K562 (cell line): ENCODE measurements around the gene NRARP. TPM values are rescaled to one million over a fixed set of nuclear protein-coding genes. Genes with fewer than 3 reads are reported as not detected.

Experiments used
- ARID2 ChIP-seq: fragments of 450-650 bp; IDR thresholded peaks from 2 replicates; pipeline ENCODE4 v1.6.1; 2017; ENCODE audit warnings: antibody characterized with exemption, mild to moderate bottlenecking
- CEBPG ChIP-seq, 3 experiments: fragments of 200-800 bp in 1 of 3; sonication (Bioruptor generic) in 1 of 3; sonication (generic) in 1 of 3; formaldehyde crosslinking in 1 of 3; IDR thresholded peaks in 2 of 3; conservative IDR thresholded peaks in 1 of 3; 2 replicates each; pipeline versions ENCODE4 v1.6.1 to v1.8.0; 2016 to 2022; ENCODE audit warnings: missing compliant biosample characterization in 2 of 3, missing genetic modification characterization in 2 of 3, mild to moderate bottlenecking in 1 of 3, missing genetic modification reagents in 1 of 3
- ETV1 ChIP-seq: fragments of 450-650 bp; conservative IDR thresholded peaks from 2 replicates; pipeline ENCODE4 v1.6.1; 2016; ENCODE audit warnings: missing genetic modification characterization, control low read depth, low read depth, missing compliant biosample characterization
- HLTF ChIP-seq: fragments of 450-650 bp; IDR thresholded peaks from 2 replicates; pipeline ENCODE4 v1.6.1; 2016
- MCM5 ChIP-seq: fragments of 450-650 bp; IDR thresholded peaks from 2 replicates; pipeline ENCODE4 v1.6.1; 2016; ENCODE audit warnings: low read depth
- MXI1 ChIP-seq: IDR thresholded peaks from 2 replicates; pipeline ENCODE4 v1.6.1; 2011; ENCODE audit warnings: low read depth, mild to moderate bottlenecking, improper control_type of control experiment, low read length
- POLR2AphosphoS5 ChIP-seq: IDR thresholded peaks from 2 replicates; pipeline ENCODE4 v1.6.1; 2011; ENCODE audit warnings: mild to moderate bottlenecking, low read depth, low read length, moderate library complexity; ENCODE audit not compliant: control insufficient read depth, insufficient read depth
- RFX1 ChIP-seq: fragments of 450-650 bp; IDR thresholded peaks from 2 replicates; pipeline ENCODE4 v1.6.1; 2016; ENCODE audit warnings: mild to moderate bottlenecking, moderate library complexity
- TCF7 ChIP-seq: sonication (generic); IDR thresholded peaks from 2 replicates; pipeline ENCODE4 v1.6.1; 2016; ENCODE audit warnings: antibody characterized with exemption, borderline replicate concordance
- THRA ChIP-seq: fragments of 450-650 bp; IDR thresholded peaks from 2 replicates; pipeline ENCODE4 v1.6.1; 2017; ENCODE audit warnings: mild to moderate bottlenecking, moderate library complexity
- TRIM25 ChIP-seq: fragments of 450-650 bp; IDR thresholded peaks from 2 replicates; pipeline ENCODE4 v1.7.0; 2016; ENCODE audit warnings: borderline replicate concordance
- USF1 ChIP-seq: sonication (generic); formaldehyde crosslinking; IDR thresholded peaks from 2 replicates; pipeline ENCODE4 v1.9.0; 2022; ENCODE audit warnings: mild to moderate bottlenecking, missing genetic modification reagents
- ZC3H8 ChIP-seq: fragments of 450-650 bp; IDR thresholded peaks from 2 replicates; pipeline ENCODE4 v1.6.1; 2017
- ZFPM2 ChIP-seq: fragments of 250-450 bp; sonication (Bioruptor Pico); IDR thresholded peaks from 2 replicates; pipeline ENCODE4 v1.5.1; 2022; ENCODE audit warnings: mild to moderate bottlenecking
- ZNF124 ChIP-seq: sonication (generic); formaldehyde crosslinking; IDR thresholded peaks from 2 replicates; pipeline ENCODE4 v1.8.1; 2022; ENCODE audit warnings: missing genetic modification reagents
- ZNF518B ChIP-seq: fragments of 250-450 bp; sonication (Bioruptor Pico); IDR thresholded peaks from 2 replicates; pipeline ENCODE4 v1.5.0; 2021; ENCODE audit warnings: mild to moderate bottlenecking, moderate library complexity
- ZNF644 ChIP-seq: fragments of 200-800 bp; sonication (Bioruptor generic); IDR thresholded peaks from 2 replicates; pipeline ENCODE4 v1.6.1; 2016; ENCODE audit warnings: low read depth, missing genetic modification characterization, missing compliant biosample characterization
- ZNF780A ChIP-seq: fragments of 250-450 bp; sonication (Bioruptor Pico); IDR thresholded peaks from 2 replicates; pipeline ENCODE4 v1.5.0; 2021; ENCODE audit warnings: mild to moderate bottlenecking
- polyA plus RNA-seq, 8 experiments: library from polyadenylated mRNA; depleted of rRNA in 4 of 8; stranded (reverse) in 5 of 8; unstranded in 3 of 8; fragments of >200 nt; fragmentation: Nextera tagmentation in 2 of 8; fragmentation: Illumina TruSeq in 1 of 8; extraction: Ambion mirVana in 2 of 8; extraction: Trizol in 1 of 8; gene quantifications; 2 replicates each; pipeline versions ENCODE4 v1.2.1 to v1.2.3, GENCODE V29; 2011 to 2014; ENCODE audit warnings: inconsistent platforms in 1 of 8, missing spikeins in 1 of 8
- total RNA-seq, 7 experiments: library from RNA; depleted of rRNA in 6 of 7; stranded (reverse); fragments of >200 nt in 6 of 7; fragmentation: Illumina TruSeq in 2 of 7; extraction: Trizol in 2 of 7; gene quantifications; 2 replicates each; pipeline versions ENCODE4 v1.2.1 to v1.2.3, GENCODE V29; 2011 to 2021; ENCODE audit warnings: low replicate concordance in 1 of 7
- TF ChIP-seq, protein P1 (sequence below): fragments of 250-450 bp; sonication (Bioruptor Pico); IDR thresholded peaks from 2 replicates; pipeline ENCODE4 v1.4.0; 2020; ENCODE audit warnings: mild to moderate bottlenecking

The NRARP gene
- total and polyA plus RNA-seq, 9 of the 15 experiments (the other 6 are each of a cell fraction or from before 2014, with no cell fraction given) = 2.0 to 24.5 (median 7.2) TPM; not detected in 2

DNA sequence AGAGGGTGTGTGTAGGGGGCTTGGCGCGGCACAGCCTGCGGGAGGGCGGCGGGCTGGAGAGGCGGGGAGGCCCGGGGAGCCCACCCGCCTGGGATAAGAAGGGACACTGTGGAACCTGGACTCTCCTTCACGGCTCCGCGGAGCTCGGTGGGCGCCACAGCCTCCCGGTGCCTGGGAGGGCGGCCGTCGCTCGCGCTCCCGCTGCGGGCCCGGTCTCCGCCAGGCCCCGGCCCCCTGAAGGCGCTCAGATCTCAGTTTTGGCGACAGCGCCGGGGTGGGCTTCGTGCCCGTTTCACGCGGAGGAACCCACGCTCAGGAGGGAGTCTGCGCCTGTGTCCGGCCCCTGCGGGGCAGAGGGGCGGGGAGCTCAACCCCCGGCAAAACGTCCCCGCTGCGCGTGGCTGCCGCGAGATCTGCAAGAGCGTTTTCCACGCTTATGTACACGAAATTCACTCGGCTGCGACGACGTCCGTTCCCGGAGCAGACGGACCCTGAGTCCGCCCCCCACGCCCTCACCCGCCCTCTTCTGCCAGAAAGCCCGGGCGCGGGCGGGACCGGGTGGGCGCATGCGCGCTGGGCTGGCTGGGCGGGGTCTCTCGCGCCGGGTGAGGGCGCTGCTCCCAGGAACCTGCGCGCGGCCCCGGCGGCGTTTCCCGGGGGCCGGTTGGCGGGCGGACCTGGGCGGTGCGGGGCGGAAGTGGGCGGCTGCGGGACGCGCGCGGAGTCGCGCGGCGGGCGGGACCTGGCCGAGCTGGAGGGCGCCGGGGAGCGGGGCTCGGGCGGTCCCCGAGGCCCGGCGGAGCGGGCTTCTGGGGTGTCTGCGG, 47.2 kb downstream of the NRARP start, which contains the start of gene NELFB (continued):
- no peak for TF ChIP-seq ZNF518B (CRISPR knock-in tag)
- TF ChIP-seq ZFPM2 (CRISPR knock-in tag) = no peak
- TF ChIP-seq THRA = no peak
- TF ChIP-seq MCM5 = no peak
- TF ChIP-seq MXI1 = no peak
- no peak for TF ChIP-seq ARID2
- no peak for TF ChIP-seq ZNF780A (CRISPR knock-in tag)
- TF ChIP-seq POLR2AphosphoS5 = peak; percentile 22; the same call in 1 of the 2 replicates
- no peak for TF ChIP-seq HLTF
- no peak for TF ChIP-seq RFX1
- TF ChIP-seq ZC3H8 = no peak
- TF ChIP-seq, protein P1, sequence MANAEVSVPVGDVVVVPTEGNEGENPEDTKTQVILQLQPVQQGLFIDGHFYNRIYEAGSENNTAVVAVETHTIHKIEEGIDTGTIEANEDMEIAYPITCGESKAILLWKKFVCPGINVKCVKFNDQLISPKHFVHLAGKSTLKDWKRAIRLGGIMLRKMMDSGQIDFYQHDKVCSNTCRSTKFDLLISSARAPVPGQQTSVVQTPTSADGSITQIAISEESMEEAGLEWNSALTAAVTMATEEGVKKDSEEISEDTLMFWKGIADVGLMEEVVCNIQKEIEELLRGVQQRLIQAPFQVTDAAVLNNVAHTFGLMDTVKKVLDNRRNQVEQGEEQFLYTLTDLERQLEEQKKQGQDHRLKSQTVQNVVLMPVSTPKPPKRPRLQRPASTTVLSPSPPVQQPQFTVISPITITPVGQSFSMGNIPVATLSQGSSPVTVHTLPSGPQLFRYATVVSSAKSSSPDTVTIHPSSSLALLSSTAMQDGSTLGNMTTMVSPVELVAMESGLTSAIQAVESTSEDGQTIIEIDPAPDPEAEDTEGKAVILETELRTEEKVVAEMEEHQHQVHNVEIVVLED (CRISPR knock-in tag) = peak; percentile 76
- TF ChIP-seq CEBPG (CRISPR knock-in tag; IDR thresholded peaks at IDR 0.05) = no peak
- no peak for TF ChIP-seq CEBPG (tag; conservative IDR thresholded peaks at IDR 0.05 in 1 of 2, IDR thresholded peaks at IDR 0.05 in 1 of 2)
- TF ChIP-seq ETV1 = no peak
- 0 out of 2 replicates have a peak, but pooled peaks have one; percentile 48 for TF ChIP-seq TCF7
- no peak for TF ChIP-seq TRIM25
- TF ChIP-seq ZNF124 = peak; percentile 79; the same call in 1 of the 2 replicates
- no peak for TF ChIP-seq ZNF644 (tag)
- no peak for TF ChIP-seq USF1 (CRISPR knock-in tag)
